ENCODE data around the gene ENHO.
"Not testable (repeated sequence)": the region's sequence is repeated elsewhere in the genome, so short reads cannot be mapped to it uniquely, and the experiment has no call there.

ENHO gene

DNA sequence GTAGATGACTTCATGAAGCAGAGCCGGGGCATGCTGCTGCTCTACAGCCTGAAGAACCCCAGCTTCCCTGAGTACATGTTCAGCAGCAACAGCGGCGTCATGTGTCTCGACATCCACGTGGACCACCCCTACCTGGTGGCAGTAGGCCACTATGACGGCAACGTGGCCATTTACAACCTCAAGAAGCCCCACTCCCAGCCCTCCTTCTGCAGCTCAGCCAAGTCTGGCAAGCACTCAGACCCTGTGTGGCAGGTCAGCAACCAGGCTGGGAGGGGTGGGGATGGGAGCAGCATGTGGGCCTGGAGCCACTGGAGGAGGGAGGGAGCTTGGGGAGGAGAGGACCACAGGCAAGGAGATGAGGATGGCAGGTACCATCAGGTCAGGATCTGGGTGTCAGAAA is 16.2 kb downstream of the ENHO start:
- no peak for DNase-seq (ENCODE audit: low spot score)

DNA sequence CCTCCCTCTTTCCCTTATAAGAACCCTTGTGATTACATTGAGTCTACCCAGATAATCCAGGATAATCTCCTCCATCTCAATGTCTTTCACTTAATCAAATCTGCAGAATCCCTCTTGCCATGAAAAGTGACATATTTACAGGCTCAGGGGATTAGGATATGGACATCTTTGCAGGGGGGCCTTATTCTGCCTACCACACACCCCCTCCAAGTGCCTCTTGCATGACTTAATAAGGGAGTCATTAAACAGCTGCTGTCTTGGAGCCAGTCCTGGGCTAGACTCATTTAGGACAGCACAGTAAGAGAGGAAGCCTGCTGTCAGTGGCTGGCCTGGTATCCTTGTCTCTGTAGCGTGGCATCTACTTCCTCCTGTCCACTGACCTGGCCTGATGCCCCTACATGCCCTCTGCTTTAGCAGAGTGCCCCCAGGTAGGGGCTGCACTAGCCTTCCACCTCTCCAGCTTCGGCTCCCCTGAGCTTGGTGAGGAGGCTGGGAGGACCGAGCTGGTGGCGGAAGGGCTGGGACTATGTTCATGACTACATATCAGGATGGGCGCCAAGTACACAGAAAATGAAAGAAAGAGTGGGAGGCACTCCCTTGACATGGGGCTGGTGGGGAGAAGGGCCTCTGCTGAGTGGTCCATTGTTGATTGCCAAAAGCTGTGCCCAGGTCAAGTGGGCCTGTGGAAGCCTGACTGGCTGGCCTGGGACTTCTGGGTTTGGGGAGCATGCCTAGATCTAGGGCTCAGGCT is 17.2 kb downstream of the ENHO start:
- no peak for DNase-seq (ENCODE audit: low spot score)

DNA sequence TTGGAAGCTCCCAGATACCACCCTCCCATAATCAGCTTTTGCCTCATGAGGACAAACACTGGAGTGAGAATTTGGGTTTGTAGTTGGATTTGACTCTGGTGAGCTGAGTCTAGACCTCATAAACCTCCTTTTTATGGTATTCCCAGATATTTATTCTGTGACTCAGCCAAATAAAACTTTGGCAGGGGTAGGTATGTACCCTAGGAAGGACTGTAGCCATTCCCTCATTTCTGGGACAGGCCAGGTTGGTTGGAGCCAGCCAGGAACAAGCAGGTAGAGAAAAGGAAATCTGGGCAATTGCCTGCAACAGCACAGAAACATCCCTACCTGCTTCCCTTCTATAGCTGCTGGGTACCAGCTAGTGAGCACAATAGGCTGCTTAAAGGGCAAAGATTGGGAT is 19.4 kb downstream of the ENHO start:
- no peak for DNase-seq (ENCODE audit: low spot score)

DNA sequence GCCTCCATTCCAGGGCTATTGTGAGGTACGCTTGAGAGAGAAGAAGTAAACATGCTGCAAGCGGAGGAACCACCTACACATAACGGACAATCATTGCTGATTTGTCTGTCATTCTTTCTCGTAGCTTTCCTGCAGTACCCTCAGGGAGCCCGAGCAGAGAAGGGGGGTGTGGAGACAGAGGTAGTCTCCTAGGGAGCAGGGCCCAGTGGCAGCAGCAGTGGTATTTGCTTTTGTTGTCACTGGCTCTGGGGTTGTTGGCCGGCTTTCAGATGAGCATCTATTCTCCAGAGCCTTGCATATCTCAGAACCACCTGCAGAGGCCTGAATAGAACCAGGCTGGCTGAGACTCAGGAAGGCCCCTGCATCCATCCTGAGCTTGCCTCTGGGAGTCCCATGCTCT is 19.9 kb downstream of the ENHO start:
- no peak for DNase-seq (ENCODE audit: low spot score)

DNA sequence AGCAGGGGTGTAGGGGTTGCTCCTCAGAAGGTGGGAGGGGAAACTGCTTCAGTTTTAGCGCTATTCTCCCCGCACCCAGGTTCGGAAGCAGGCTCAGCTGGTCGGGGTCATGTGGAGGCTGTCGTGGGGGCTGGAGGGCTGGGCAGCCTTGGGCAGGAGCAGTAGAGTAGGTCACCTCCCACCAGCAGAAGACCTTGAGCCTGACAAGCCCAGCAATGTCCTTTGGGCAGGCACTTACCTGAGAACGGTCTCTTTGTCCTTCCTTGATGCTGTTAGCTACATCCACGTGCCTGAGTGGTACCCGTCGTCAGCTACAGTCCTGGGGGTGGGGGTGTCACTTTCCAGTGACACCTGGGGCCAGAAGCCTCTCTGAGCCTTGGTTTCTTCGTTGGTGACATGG is 20.3 kb downstream of the ENHO start:
- DNase-seq (ENCODE audit: low spot score) = no peak

DNA sequence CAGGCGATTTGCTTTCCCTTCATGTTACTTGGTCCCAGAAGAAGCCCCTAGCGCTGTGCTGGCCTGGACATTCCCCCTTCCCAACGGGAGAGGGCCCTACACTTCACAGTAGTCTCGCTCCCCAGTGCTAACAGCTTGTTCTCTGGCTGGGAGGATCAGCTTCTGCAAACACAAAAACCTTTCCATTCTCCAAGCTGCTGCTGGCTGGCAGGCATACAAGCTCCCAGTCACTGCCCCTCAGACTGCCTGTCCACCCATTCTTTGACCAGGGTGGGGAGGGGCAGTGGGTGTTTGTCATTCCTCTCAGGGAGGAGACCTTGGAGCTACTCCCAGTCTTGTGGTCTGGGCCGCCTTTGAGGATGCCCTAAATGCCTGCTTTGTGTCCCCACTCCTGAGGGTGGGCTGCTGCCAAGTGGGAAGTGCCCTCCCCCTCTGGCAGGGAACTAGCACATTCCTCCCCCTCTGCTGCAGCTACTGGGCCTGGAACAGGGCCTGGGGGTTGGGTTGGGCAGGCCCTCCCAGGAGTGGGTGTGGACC is 20.8 kb downstream of the ENHO start:
- no peak for DNase-seq (ENCODE audit: low spot score)

DNA sequence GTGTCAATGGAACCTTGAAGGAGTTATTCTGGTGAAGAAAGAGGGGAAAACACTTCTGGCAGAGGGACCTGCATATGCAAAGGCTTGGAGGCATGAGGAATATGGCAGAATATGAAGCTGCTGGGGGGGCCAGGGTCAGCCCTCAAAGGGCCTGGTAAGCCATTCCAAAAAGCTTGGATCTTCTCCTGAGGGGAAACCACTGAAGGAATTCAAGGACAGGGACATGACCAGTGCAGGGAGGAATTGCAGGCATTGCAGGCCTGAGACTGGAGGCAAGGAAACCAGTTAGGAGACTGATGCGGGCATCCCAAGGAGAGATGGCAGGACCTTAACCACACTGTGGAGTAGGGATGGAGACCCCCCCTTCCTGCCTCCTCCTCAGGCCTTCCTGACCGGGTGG is 21.4 kb downstream of the ENHO start:
- DNase-seq (ENCODE audit: low spot score) = no peak

DNA sequence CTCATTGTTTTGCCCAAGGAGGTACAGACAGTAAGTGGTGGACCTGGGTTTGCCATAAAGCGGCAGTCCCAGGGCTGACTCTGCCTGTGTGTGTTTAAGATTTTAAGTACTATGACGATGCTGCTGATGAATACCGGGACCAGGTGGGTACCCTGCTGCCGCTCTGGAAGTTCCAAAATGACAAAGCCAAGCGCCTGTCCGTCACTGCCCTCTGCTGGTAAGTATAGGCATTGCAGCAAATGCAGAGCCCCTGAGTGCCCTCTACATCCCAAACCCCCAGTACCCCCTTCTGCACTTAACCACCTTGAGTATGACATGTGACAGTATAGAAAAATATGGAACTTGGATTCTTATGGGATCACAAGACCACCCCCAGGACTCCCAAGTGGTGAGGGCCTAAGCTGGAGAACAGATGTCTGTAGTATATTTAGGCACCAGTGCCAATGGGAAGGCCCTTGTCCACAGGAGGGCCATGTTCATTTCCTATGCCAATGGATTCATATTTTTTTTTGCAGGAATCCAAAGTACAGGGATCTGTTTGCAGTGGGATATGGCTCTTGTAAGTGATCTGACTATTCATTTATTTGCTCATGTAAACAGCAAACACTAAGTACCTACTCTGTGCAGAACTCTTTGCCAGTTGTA is 22.0 kb downstream of the ENHO start:
- peak; percentile 74 for DNase-seq (ENCODE audit: low spot score)

DNA sequence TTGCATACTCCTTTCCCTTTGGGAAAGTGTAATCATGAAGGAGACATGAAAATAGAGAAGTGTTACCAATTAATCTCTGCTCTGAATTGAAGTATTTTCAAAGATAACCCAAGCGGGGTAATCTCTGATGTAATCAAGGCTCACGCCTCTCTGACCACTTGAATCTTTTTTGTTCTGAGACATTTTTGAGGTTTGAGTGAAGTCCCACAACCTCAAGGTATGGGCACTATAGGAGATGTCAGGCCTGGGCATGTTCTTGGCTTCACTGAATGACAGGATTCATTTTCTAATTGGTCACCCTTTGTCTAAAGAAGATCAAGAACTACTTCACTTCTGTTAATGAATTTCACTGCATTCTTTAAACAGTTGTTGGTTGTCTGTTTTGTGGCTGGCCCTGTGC is 23.7 kb downstream of the ENHO start:
- DNase-seq (ENCODE audit: low spot score) = no peak

DNA sequence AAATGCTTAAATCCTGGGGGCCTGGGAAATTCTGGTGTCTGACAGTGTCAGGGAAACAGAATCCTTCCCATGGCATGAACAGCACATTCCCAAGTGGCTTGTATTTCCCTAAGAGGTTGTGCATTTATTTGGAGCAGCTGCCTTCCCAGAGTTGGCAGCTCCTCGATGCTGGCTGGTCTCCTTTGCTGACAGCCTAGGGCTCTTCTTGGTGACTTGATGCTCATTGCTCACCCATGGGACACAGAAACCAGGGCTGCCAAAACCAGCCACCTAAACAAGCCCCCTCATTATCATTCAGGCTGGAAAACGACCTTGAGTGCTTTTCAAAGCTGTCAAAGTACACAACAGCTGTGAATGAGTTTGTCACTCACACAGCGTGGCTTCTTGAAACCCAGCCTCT is 24.2 kb downstream of the ENHO start:
- no peak for DNase-seq (ENCODE audit: low spot score)

DNA sequence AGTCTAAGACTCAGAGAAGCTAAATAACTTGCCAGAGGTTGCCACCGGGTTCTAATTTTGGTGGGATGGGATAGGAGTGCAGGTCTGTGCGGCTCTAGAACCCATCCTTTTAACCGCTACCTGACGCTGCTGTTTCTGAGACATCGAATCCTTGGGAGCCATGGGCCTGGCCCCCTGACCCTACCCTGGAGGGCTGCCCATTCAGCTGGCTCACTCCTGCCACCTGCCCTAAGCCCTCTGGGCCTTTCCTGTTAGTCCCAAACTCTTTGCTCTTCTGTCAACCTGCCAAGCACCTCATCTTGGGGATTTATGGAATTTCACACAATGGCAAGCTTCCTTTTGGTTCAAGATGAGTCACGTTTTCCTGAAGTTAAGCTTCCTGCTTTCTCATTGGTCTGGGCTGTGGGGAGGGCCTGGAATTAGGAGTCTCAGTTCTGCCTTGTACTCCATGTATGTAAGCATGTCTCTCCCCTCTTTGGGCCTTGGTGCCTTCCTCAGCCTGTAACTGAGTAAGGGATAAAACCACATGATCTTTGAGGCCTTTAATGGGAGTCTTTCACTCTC is 26.6 kb downstream of the ENHO start:
- no peak for DNase-seq (ENCODE audit: low spot score)

DNA sequence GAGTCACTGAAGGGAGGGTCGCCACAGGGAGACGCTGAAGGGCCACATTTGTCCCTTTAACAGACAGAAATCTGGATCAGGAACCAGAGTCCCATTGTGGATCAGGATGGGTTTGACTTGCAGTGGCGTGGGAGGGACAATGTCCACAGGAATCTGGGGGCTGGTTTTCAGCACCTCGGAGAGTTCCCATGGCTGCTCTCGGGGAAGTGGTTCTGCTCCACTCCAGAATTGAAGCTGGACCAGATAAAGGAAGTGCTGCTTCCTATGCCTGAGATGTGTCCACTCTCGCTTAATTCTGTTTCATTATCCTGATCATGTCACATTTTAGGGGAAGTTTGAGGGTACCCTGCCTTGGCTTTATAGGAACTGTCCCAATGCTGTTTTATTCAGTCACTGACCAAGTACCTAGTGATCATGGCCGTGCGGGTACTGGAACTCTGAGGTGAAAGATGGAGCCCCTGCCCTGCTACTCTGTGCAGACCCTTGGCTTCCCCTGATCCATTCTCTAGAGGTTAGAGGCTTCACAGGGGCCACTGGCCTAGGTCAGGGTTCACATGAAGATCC is 28.7 kb downstream of the ENHO start:
- DNase-seq (ENCODE audit: low spot score) = no peak

DNA sequence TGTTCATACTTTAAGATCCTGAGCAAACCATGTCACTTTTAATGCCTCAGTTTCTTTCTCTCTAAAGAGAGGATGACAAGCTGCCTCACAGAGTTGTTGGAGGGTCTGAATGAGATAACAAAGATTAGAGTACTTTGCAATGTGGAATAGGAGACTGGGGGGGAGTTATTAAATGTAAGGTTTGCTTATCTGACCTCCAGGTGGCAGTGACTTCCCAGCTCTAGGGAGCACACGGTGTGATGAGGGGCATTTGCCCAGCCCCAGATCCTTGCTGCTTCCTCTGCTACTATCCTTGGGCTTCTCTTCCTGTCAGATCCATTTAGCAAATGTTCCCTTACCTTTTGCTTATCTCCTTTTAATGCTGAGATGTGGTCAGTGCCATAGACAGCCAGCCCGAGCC is 30.7 kb downstream of the ENHO start:
- no peak for DNase-seq (ENCODE audit: low spot score)

DNA sequence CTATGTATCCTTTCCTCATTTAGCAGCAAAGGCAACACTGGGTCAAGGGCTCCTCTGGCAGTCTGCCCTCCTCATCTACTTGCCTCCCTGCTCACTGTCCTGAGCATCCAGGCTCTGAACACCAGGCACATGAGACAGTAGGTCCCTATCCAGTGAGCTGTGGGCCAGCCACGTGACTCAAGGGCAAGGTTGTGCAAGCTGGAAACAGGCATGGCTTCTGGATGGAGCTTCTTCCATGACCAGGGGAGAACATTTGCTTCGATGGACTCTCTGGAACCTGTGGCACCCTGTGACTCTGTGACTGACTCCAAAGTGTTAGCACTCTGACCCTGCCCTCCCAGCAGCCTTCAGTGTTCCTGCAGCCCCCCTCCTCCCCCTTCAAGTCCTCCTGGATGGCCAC is 31.2 kb downstream of the ENHO start:
- no peak for DNase-seq (ENCODE audit: low spot score)

DNA sequence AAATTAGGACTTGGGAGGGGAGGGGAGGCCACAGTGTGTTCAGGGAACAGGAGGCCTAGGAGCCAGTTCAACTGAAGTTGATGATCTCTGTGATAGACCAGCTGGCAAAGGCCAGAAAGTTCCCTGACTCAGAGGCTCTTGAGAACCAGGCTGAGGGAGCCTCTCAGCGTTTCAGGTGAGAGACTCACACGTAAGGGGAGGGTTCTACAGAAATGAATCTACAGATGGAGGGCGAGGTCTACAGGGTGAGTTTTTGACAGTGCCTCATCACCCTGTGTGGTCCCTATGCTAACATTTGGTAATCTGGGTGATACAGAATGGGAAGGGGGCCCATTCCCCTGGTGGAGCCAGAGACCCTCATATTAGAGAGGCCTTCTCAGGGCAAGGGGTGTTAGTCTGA is 32.0 kb downstream of the ENHO start:
- DNase-seq (ENCODE audit: low spot score) = no peak

DNA sequence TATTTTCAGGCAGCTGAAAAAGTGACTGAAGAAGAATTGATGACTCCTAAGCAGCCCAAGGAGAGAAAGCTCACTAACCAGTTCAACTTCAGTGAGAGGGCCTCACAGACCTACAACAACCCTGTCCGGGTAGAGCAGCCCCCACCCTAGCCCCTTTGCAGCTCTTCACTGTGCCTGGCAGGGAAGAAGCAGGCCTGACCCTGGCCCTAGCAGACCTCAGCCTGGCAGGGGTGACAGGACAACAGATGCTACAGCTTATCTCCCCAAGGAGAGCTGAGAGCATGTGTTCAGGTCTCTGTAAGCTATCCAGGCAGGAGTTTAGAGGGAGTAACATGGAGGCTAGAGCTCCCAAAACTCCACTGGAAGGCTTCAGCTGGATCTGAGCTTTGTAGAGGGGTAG is 32.4 kb downstream of the ENHO start:
- DNase-seq (ENCODE audit: low spot score) = no peak

DNA sequence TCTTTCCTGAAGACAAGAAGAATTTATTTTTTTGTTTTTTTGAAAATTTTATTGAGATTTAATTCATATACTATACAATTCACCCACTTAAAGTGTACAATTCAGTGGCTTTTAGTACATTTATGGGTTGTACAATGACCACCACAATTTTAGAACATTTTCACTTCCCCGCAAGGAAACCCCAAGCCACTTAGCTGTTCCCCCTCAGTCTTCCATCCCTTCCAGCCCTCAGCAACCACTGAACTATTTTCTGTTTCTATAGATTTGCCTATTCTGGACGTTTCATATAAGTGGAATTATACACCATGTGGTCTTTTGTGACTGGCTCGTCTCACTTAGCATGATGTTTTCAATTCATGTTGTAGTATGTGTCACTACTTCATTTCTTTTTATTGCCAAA is 36.2 kb downstream of the ENHO start:
- no peak for DNase-seq (ENCODE audit: low spot score)

DNA sequence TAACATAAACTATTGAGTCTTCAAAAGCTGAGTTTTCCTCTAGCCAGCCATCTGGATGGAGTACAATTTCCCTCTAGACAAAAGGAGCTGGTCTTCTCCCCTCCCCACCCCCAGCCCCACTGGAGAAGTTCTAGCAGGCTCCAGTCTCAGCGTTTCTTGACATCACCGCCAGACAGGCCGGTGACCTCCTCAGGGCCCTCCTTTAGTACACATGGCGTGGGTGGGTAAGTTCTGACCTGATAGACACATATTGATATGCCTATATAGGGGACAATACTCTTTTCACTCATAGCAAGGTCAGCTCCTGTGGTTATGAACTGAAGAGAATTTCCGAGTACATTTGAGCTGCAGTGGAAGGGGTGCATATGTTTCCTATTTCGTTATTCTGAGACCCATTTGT is 37.0 kb downstream of the ENHO start:
- DNase-seq (ENCODE audit: low spot score) = no peak

DNA sequence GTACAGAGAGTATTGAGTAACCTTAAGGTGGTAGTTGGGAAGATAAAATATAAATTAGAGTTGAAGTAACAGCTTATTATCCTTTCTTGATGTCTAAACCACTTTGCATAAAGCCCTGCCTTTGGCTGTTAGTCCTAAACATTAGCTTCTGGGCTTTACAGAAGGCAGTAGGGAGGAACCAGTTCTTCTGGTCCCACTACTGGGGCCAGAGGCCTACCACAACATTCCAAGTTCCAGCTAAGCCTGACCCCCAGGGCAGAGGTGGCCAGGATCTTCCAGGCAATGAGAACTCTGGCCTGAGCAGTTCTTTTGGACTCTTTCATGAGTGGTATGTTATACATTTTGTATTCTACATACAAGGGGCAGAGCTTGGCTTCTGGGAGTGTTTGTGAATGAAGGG is 38.1 kb downstream of the ENHO start:
- no peak for DNase-seq (ENCODE audit: low spot score)

DNA sequence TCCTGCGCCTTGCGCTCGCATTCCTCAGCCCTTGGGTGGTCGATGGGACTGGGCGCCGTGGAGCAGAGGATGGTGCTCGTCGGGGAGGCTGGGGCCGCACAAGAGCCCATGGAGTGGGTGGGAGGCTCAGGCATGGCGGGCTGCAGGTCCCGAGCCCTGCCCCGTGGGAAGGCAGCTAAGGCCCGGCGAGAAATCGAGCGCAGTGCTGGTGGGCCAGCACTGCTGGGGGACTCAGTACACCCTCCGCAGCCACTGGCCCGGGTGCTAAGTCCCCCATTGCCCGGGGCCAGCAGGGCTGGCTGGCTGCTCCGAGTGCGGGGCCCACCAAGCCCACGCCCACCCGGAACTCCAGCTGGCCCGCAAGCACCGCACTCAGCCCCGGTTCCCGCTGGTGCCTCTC is 40.0 kb downstream of the ENHO start:
- not testable (repeated sequence) for DNase-seq (ENCODE audit: low spot score)

DNA sequence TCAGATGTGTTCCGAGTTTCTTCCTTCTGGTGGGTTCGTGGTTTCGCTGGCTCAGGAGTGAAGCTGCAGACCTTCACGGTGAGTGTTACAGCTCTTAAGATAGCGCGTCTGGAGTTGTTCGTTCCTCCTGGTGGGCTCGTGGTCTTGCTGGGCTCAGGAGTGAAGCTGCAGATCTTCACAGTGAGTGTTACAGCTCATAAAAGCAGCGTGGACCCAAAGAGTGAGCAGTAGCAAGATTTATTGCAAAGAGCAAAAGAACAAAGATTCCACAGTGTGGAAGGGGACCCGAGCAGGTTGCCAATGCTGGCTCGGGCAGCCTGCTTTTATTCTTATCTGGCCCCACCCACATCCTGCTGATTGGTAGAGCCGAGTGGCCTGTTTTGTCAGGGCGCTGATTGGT is 41.2 kb downstream of the ENHO start:
- not testable (repeated sequence) for DNase-seq (ENCODE audit: low spot score)

DNA sequence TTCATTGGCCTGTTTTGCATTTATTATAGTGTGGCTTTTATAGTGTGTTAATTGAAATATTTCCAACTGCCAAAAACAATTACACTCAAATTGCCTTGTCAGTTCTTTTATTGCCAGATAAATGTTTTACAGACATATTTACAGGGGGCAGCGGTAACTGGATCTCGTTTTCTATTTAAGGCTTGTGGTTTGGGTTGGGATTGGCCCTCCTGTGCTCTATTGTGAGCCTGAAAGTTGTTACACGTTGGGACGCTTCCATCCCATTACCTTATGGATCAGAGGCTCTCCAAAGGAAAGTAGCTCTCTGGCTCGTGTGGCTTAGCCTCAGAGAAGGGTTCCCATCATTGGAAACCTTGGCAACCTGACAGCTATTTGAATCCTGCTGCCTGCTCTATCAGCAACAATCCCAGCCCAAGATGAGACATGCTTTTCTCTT is 43.3 kb downstream of the ENHO start:
- no peak for DNase-seq (ENCODE audit: low spot score)

DNA sequence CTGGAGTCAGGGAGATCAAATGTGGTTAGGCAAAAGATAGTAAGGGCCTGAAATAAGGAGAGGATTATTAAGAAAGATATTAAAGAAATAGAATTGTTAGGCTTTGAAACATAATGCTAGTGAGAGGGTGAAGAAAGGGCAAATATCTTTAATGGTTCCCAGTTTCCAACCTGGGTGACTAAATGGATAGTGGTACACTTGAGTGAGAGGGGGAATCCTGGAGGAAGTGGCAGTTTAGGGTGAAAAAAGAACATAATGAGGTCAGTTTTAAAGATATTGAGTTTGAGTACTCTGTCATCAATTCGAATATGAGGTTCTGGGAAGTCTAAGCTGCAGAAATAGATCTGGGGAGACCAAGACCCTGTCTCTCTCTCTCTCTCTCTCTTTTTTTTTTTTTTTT is 45.2 kb downstream of the ENHO start:
- no peak for DNase-seq (ENCODE audit: low spot score)
